H1 (cell line): ENCODE data around the gene MACROD2. TPM values are rescaled to one million over a fixed set of nuclear protein-coding genes. Genes with fewer than 3 reads are reported as not detected.

Source experiments
- CTCF ChIA-PET: fragments of 300-600 bp; sonication (Branson Sonifier 250); formaldehyde crosslinking; loops from one replicate; lab custom pipeline; 2021; ENCODE audit not compliant: partially characterized antibody; lab: Charles Lee
- POLR2A ChIA-PET: fragments of 300-600 bp; sonication (Branson Sonifier 250); formaldehyde crosslinking; loops from one replicate; lab custom pipeline; 2021; ENCODE audit warnings: inconsistent platforms; ENCODE audit not compliant: partially characterized antibody; lab: Charles Lee
- DNase-seq, 2 experiments: peaks; one replicate each; pipeline versions ENCODE4 v3.0.0 to v3.0.0-alpha.2; 2010 to 2022; ENCODE audit warnings: low spot score in 2 of 2, low read depth in 1 of 2, mixed read lengths in 1 of 2
- FAIRE-seq: peaks from 2 replicates; lab custom pipeline; 2011; peaks lifted over from hg19 to GRCh38; lab: Jason Lieb, UNC
- H2AFZ ChIP-seq: 2 replicates; pipeline ENCODE4 v1.8.1; 2012; ENCODE audit warnings: low read length, inconsistent platforms
- H2AK5ac ChIP-seq: 2 replicates; pipeline ENCODE4 v1.6.1; 2013; ENCODE audit warnings: low read depth, low read length
- H2BK120ac ChIP-seq: replicated peaks from 2 replicates; pipeline ENCODE3; 2013; ENCODE audit warnings: low read depth, low read length, inconsistent platforms
- H2BK12ac ChIP-seq: 2 replicates; pipeline ENCODE4 v1.6.1; 2013; ENCODE audit warnings: low read depth, low read length
- H2BK15ac ChIP-seq: 2 replicates; pipeline ENCODE4 v1.6.1; 2013; ENCODE audit warnings: low read length
- H2BK20ac ChIP-seq: 2 replicates; pipeline ENCODE4 v1.6.1; 2013; ENCODE audit warnings: low read length
- H2BK5ac ChIP-seq: 2 replicates; pipeline ENCODE4 v1.6.1; 2013; ENCODE audit warnings: low read depth, low read length
- H3K14ac ChIP-seq: 2 replicates; pipeline ENCODE4 v1.6.1; 2013; ENCODE audit warnings: inconsistent platforms; ENCODE audit not compliant: insufficient read length
- H3K18ac ChIP-seq: 2 replicates; pipeline ENCODE4 v1.6.1; 2013; ENCODE audit warnings: low read length; ENCODE audit errors: extremely low read depth
- H3K23ac ChIP-seq: 2 replicates; pipeline ENCODE4 v1.6.1; 2013; ENCODE audit warnings: inconsistent platforms; ENCODE audit not compliant: insufficient read length
- H3K23me2 ChIP-seq: 2 replicates; pipeline ENCODE4 v1.6.1; 2013; ENCODE audit warnings: low read depth, low read length
- H3K27ac ChIP-seq: 2 replicates; pipeline ENCODE4 v1.6.1; 2011; ENCODE audit warnings: low read depth, low read length, inconsistent platforms
- H3K27me3 ChIP-seq, 4 experiments: replicated peaks in 1 of 4; 1 replicate in 1 of 4; 2 replicates in 3 of 4; pipeline versions ENCODE4 v1.6.1 to v1.8.1; 2011 to 2013; ENCODE audit warnings: low read length in 3 of 4, mild to moderate bottlenecking in 3 of 4, inconsistent platforms in 2 of 4, mixed read lengths in 2 of 4, moderate library complexity in 1 of 4; ENCODE audit not compliant: control insufficient read depth in 3 of 4, insufficient read depth in 3 of 4; ENCODE audit errors: extremely low read depth in 1 of 4
- H3K36me3 ChIP-seq, 4 experiments: 2 replicates each; pipeline versions ENCODE4 v1.6.1 to v1.8.1; 2011 to 2013; ENCODE audit warnings: mild to moderate bottlenecking in 4 of 4, low read length in 3 of 4, moderate library complexity in 2 of 4, control low read depth in 1 of 4, inconsistent platforms in 1 of 4; ENCODE audit not compliant: insufficient read depth in 4 of 4, control insufficient read depth in 2 of 4
- H3K4ac ChIP-seq: replicated peaks from 2 replicates; pipeline ENCODE3; 2013; ENCODE audit warnings: low read length, low read depth, mixed read lengths, inconsistent platforms; ENCODE audit not compliant: insufficient read length
- H3K4me1 ChIP-seq, 4 experiments: replicated peaks in 1 of 4; 1 replicate in 1 of 4; 2 replicates in 3 of 4; pipeline versions ENCODE4 v1.6.1 to v1.8.1; 2011 to 2013; ENCODE audit warnings: low read length in 3 of 4, inconsistent platforms in 2 of 4, mixed read lengths in 1 of 4; ENCODE audit not compliant: insufficient read depth in 4 of 4, control insufficient read depth in 3 of 4
- H3K4me2 ChIP-seq, 2 experiments: 2 replicates each; pipeline versions ENCODE4 v1.6.1 to v1.8.1; 2011 to 2013; ENCODE audit warnings: low read depth in 2 of 2, low read length in 2 of 2, control low read depth in 1 of 2, inconsistent platforms in 1 of 2, mild to moderate bottlenecking in 1 of 2; ENCODE audit not compliant: insufficient read depth in 1 of 2
- H3K4me3 ChIP-seq, 4 experiments: fragments of 200-600, 300-600 bp in 1 of 4; sonication (generic), shearing (Covaris generic), sonication (Bioruptor Twin) in 1 of 4; 2 replicates each; pipeline versions ENCODE4 v1.5.1 to v1.8.1; 2011 to 2016; ENCODE audit warnings: low read length in 4 of 4, low read depth in 3 of 4, control low read depth in 2 of 4, inconsistent platforms in 2 of 4, mild to moderate bottlenecking in 2 of 4, mixed read lengths in 1 of 4, moderate library complexity in 1 of 4; ENCODE audit not compliant: insufficient read depth in 2 of 4; ENCODE audit errors: extremely low read depth in 1 of 4
- H3K56ac ChIP-seq: replicated peaks from 2 replicates; pipeline ENCODE3; 2013; ENCODE audit warnings: low read depth, mild to moderate bottlenecking, mixed read lengths, low read length, inconsistent platforms; ENCODE audit not compliant: insufficient read length
- H3K79me1 ChIP-seq: 2 replicates; pipeline ENCODE4 v1.6.1; 2013; ENCODE audit warnings: low read depth, low read length, control low read depth
- H3K79me2 ChIP-seq, 2 experiments: 2 replicates each; pipeline versions ENCODE4 v1.6.1 to v1.8.1; 2012 to 2013; ENCODE audit warnings: low read length in 2 of 2, mild to moderate bottlenecking in 2 of 2, inconsistent platforms in 1 of 2; ENCODE audit not compliant: insufficient read depth in 2 of 2, control insufficient read depth in 1 of 2
- H3K9ac ChIP-seq, 4 experiments: replicated peaks in 1 of 4; 1 replicate in 1 of 4; 2 replicates in 3 of 4; pipeline versions ENCODE4 v1.6.1 to v1.8.1; 2011 to 2013; ENCODE audit warnings: low read depth in 3 of 4, low read length in 3 of 4, control low read depth in 2 of 4, mild to moderate bottlenecking in 2 of 4, moderate library complexity in 2 of 4, inconsistent platforms in 1 of 4; ENCODE audit errors: extremely low read depth in 1 of 4
- H3K9me3 ChIP-seq, 2 experiments: 2 replicates each; pipeline versions ENCODE4 v1.6.1 to v1.8.1; 2012 to 2013; ENCODE audit warnings: mild to moderate bottlenecking in 2 of 2, moderate library complexity in 2 of 2, control low read depth in 1 of 2, inconsistent platforms in 1 of 2, low read depth in 1 of 2, low read length in 1 of 2, mixed read lengths in 1 of 2; ENCODE audit not compliant: insufficient read depth in 2 of 2
- H4K20me1 ChIP-seq, 2 experiments: replicated peaks in 1 of 2; 2 replicates each; pipeline versions ENCODE3 to v1.8.1; 2011 to 2013; ENCODE audit warnings: inconsistent platforms in 2 of 2, low read length in 2 of 2, mild to moderate bottlenecking in 1 of 2; ENCODE audit not compliant: insufficient read depth in 2 of 2, control insufficient read depth in 1 of 2
- H4K5ac ChIP-seq: 2 replicates; pipeline ENCODE4 v1.6.1; 2013; ENCODE audit warnings: low read length, low read depth, mixed read lengths, inconsistent platforms; ENCODE audit not compliant: insufficient read length
- H4K8ac ChIP-seq: 2 replicates; pipeline ENCODE4 v1.8.0; 2013; ENCODE audit warnings: mild to moderate bottlenecking, moderate library complexity, low read length, inconsistent platforms; ENCODE audit not compliant: insufficient read depth; ENCODE audit errors: extremely low read depth
- H4K91ac ChIP-seq: replicated peaks from 2 replicates; pipeline ENCODE3; 2013; ENCODE audit warnings: low read length, mixed read lengths, inconsistent platforms; ENCODE audit not compliant: insufficient read length
- CBX5 ChIP-seq: fragments of 300-800, 300-1000 bp; sonication (generic); IDR thresholded peaks from 2 replicates; pipeline ENCODE4 v1.7.1; 2016; ENCODE audit warnings: antibody characterized with exemption, low read length, low read depth
- CHD1 ChIP-seq: IDR thresholded peaks from 2 replicates; pipeline ENCODE4 v1.6.1; 2012; ENCODE audit warnings: low read depth, low read length, improper control_type of control experiment
- CHD2 ChIP-seq: IDR thresholded peaks from 2 replicates; pipeline ENCODE4 v1.6.1; 2012; ENCODE audit warnings: low read length, improper control_type of control experiment
- CTCF ChIP-seq, 3 experiments: IDR thresholded peaks; 1 replicate in 2 of 3; 2 replicates in 1 of 3; pipeline versions ENCODE4 v1.5.1 to v1.6.1; 2011; ENCODE audit warnings: low read length in 3 of 3, mild to moderate bottlenecking in 3 of 3, inconsistent platforms in 2 of 3, low read depth in 1 of 3, moderate library complexity in 1 of 3; ENCODE audit not compliant: insufficient read depth in 1 of 3; ENCODE audit errors: control extremely low read depth in 1 of 3
- EP300 ChIP-seq, 2 experiments: IDR thresholded peaks; 1 replicate in 1 of 2; 2 replicates in 1 of 2; pipeline ENCODE4 v1.6.1; 2011 to 2012; ENCODE audit warnings: low read depth in 2 of 2, low read length in 2 of 2, mild to moderate bottlenecking in 2 of 2, borderline replicate concordance in 1 of 2, inconsistent platforms in 1 of 2, moderate library complexity in 1 of 2
- GTF2F1 ChIP-seq: IDR thresholded peaks from 2 replicates; pipeline ENCODE4 v1.6.1; 2012; ENCODE audit warnings: low read depth, low read length, improper control_type of control experiment, borderline replicate concordance
- NANOG ChIP-seq: IDR thresholded peaks from 2 replicates; pipeline ENCODE4 v1.6.1; 2011; ENCODE audit warnings: low read length, low read depth, mild to moderate bottlenecking, inconsistent platforms; ENCODE audit not compliant: insufficient read depth, poor library complexity, severe bottlenecking
- TEAD4 ChIP-seq: IDR thresholded peaks from 2 replicates; pipeline ENCODE4 v1.6.1; 2012; ENCODE audit warnings: low read depth, low read length, inconsistent platforms, mixed read lengths
- WGBS, 2 experiments: shearing (Covaris generic) in 1 of 2; methylation state at CpG; one replicate each; pipeline versions ENCODE4 v1.1.6 to v1.1.7; 2013 to 2015; ENCODE audit warnings: low lambda C conversion rate in 2 of 2, mixed read lengths in 2 of 2, inconsistent platforms in 1 of 2, low coverage in 1 of 2, missing lambda C conversion rate in 1 of 2; ENCODE audit not compliant: insufficient replicate concordance in 2 of 2, insufficient coverage in 1 of 2, insufficient read length in 1 of 2; ENCODE audit errors: extremely low coverage in 1 of 2, missing lambda C conversion rate in 1 of 2; 5-methylcytosine and 5-hydroxymethylcytosine counted together
- polyA plus RNA-seq, 7 experiments: library from polyadenylated mRNA; depleted of rRNA in 3 of 7; stranded (reverse) in 5 of 7; unstranded in 2 of 7; fragments of >200 nt in 5 of 7; fragments of 200-250 nt in 2 of 7; gene quantifications; 1 replicate in 5 of 7; 2 replicates in 1 of 7; 4 replicates in 1 of 7; pipeline versions ENCODE4 v1.2.1 to v1.2.3, GENCODE V29; 2011 to 2013; ENCODE audit warnings: missing spikeins in 2 of 7, mixed read lengths in 2 of 7
- total RNA-seq: library from RNA; stranded (reverse); fragmentation: NEBNext Ultra II Directional; extraction: Animal tissue kit (Norgen Biotek cat#: 25700); gene quantifications from 2 replicates; pipeline ENCODE4 v1.2.1, GENCODE V29; 2021

Gene MACROD2
- total and polyA plus RNA-seq, 2 of the 8 experiments (the other 6 are each of a cell fraction or from before 2014, with no cell fraction given), result 0.70 to 3.9 TPM

GRCh38 chr20:14816471-14816870, 821.2 kb downstream of the MACROD2 start:
- no peak overlapping the region for H3K9ac ChIP-seq
- no peaks in the 10 kb centered on the region for H3K4me1 ChIP-seq
- H2BK15ac ChIP-seq, result no peak overlapping the region
- H2AFZ ChIP-seq, result no peak overlapping the region
- H2BK5ac ChIP-seq, result no peak overlapping the region
- H2BK12ac ChIP-seq, result no peak overlapping the region
- H3K27me3 ChIP-seq, result no peaks in the 10 kb centered on the region
- H4K91ac ChIP-seq, result no peak overlapping the region
- no peak overlapping the region for H3K56ac ChIP-seq
- H4K5ac ChIP-seq, result no peak overlapping the region
- WGBS, 2 experiments, result 81% methylated on average over 1 of the region's 1 CpG; no CpG with 5 or more reads in 1 of the 2 experiments
- ChIA-PET POLR2A (no interaction called here), CTCF (interaction anchor here (0.6 kb wide), 1 partner anchor 112 kb away, joined by 3 read pairs; no protein-coding TSS in a partner anchor)
- H4K20me1 ChIP-seq, result no peaks in the 10 kb centered on the region
- H3K79me1 ChIP-seq, result no peaks in the 10 kb centered on the region
- H2AK5ac ChIP-seq, result no peak overlapping the region
- H3K36me3 ChIP-seq, result no peaks in the 10 kb centered on the region
- H4K8ac ChIP-seq, result no peak overlapping the region
- H3K9me3 ChIP-seq, result 0 out of 4 replicates have a peak, but pooled peaks cover 0 to 2% of the 10 kb centered on the region in 2 experiments
- no peak overlapping the region for H3K14ac ChIP-seq
- no peaks in the 10 kb centered on the region for H3K79me2 ChIP-seq
- H3K23me2 ChIP-seq, result no peaks in the 10 kb centered on the region
- FAIRE-seq, result no peak
- no peak overlapping the region for H3K4ac ChIP-seq
- no peak overlapping the region for H2BK120ac ChIP-seq
- no peak overlapping the region for H3K4me2 ChIP-seq
- no peak overlapping the region for H3K4me3 ChIP-seq
- DNase-seq, result no peak
- H3K23ac ChIP-seq, result no peak overlapping the region
- H2BK20ac ChIP-seq, result no peak overlapping the region
- no peak overlapping the region for H3K18ac ChIP-seq
- no peak overlapping the region for H3K27ac ChIP-seq
- no peak for TF ChIP-seq CTCF (IDR thresholded peaks at IDR 0.05; ENCODE audit: control extremely low read depth in 1 of 3, insufficient read depth in 1 of 3, low read depth in 1 of 3, low read length in 3 of 3)
- TF ChIP-seq GTF2F1, result no peak
- TF ChIP-seq NANOG, result no peak
- no peak for TF ChIP-seq CHD2
- no peak for TF ChIP-seq EP300 (IDR thresholded peaks at IDR 0.05; ENCODE audit: borderline replicate concordance in 1 of 2, low read depth in 2 of 2, low read length in 2 of 2)
- TF ChIP-seq TEAD4, result no peak
- TF ChIP-seq CHD1, result no peak
- TF ChIP-seq CBX5, result no peak
